Erythroblast (primary cell): Measurements from ENCODE around the gene COL19A1.

ENCODE experiments used
- GATA1 ChIP-seq: IDR thresholded peaks from 2 replicates; pipeline ENCODE4 v1.6.1; 2011; ENCODE audit warnings: low read depth, mild to moderate bottlenecking, control low read depth, low read length, moderate library complexity
- POLR2A ChIP-seq: IDR thresholded peaks from 2 replicates; pipeline ENCODE4 v1.6.1; 2011; ENCODE audit warnings: mild to moderate bottlenecking, low read length

DNA sequence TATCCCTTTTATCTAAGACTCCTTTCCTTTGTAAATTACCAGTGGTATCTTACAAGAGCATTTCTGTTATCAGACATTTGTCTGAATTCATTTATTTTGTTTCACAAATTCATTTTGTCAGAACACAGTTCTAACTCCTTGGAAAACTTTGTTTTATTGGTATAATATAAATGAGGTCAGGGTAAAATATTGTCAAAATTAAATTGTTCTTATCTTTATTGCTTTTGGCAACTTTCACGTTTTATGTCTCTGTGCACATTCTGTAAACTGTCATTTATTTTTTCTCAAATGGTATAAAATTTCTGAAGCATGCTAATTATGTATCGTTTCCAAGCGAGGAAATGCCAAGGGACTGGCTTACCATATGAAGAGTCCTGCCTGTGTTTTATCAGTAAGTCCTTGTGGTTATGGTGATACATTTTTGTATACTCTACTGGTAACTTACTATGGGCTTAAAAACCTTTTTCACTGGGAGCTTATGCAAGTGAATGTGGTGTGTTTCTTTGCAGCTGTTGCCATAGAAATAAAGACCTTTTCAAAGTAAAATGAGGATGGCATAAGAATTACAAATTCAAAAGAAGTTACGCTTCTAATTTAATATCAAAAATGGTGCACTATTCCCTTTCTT, 214.2 kb downstream of the COL19A1 start:
- TF ChIP-seq POLR2A (no peak), GATA1 (no peak)
